Measurements from ENCODE around the gene ARL14EP.

The ARL14EP gene

DNA sequence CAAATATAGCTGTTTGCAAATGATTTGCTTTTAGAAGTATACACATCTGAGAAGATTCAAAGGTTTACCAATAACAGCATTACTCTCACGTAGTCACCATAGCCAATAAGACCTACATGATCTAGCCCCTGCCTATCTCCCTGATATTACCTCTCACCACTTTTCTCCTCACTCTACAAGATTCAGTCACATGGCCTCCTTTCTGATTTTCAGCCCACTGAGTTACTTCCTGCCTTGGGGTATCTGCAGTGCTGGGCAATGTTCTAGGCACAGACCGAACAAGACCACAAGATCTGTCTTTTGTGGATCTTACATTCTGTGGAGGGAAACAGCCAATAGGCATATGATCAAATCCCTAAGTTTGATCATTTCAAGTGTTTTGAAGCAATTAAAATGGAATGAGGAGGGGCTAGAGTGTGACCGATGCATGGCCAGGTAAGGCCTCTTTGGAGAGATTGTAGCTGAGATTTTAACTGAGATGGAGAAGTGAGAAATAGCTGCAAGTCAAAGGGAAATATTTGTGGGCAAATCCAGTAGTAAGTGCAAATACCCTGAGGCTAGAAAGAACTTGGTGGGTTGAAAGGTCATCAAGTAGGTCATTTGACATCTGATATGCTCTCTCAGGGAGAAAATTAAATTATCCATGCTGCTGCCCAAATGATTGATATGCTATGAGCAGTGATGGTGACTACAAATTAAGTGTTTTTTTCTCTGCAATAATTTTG is 43.1 kb downstream of the ARL14EP start:
- peaks cover 23% of the 10 kb centered on the region for H3K4me1 Mint-ChIP-seq
- peaks cover 6% of the 10 kb centered on the region for H3K36me3 Mint-ChIP-seq (ENCODE audit: low read depth)
- H3K27ac Mint-ChIP-seq = no peak overlapping the region
- no peak for TF ChIP-seq CTCF (IDR thresholded peaks at IDR 0.05)
- H3K27me3 Mint-ChIP-seq (ENCODE audit: low read depth, poor library complexity) = peaks cover 7% of the 10 kb centered on the region
- DNase-seq = no peak
- no peak overlapping the region for H3K4me3 Mint-ChIP-seq
- H3K9me3 Mint-ChIP-seq = peaks cover 16% of the 10 kb centered on the region

- DNase-seq = no peak
- TF ChIP-seq CTCF (IDR thresholded peaks at IDR 0.05) = no peak
- peaks cover 23% of the 10 kb centered on the region for H3K4me1 Mint-ChIP-seq
- no peak overlapping the region for H3K27ac Mint-ChIP-seq
- H3K36me3 Mint-ChIP-seq (ENCODE audit: low read depth) = peaks cover 6% of the 10 kb centered on the region
- H3K27me3 Mint-ChIP-seq (ENCODE audit: low read depth, poor library complexity) = peaks cover 11% of the 10 kb centered on the region
- H3K4me3 Mint-ChIP-seq = no peak overlapping the region
- peaks cover 16% of the 10 kb centered on the region for H3K9me3 Mint-ChIP-seq
Observed at GRCh38 chr11:30368394-30368793, 45.5 kb downstream of the ARL14EP start.

DNA sequence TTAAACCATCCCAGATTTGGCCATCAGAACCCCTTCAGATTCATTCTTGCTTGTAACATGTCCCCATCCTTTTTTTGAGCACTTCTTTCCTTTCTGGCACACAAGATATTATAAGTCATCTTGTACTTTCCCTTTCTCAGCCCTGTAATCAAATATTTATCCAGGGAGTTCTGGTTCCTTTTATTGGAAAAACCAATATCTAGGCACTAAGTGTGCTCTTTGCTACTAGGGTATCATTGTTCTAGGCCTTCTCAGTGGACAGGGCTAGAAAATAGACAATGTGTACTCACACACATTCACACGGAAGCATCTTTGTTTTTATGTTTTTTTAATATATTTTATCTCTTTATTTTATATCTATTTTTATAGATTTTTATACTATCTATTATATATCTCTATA is 47.3 kb downstream of the ARL14EP start:
- Mint-ChIP-seq H3K27me3 (ENCODE audit: low read depth, poor library complexity) (peaks cover 7% of the 10 kb centered on the region), H3K9me3 (peaks cover 16% of the 10 kb centered on the region), H3K4me1 (peaks cover 8% of the 10 kb centered on the region), H3K36me3 (ENCODE audit: low read depth) (peaks cover 6% of the 10 kb centered on the region), H3K27ac (no peak overlapping the region), H3K4me3 (no peak overlapping the region)
- TF ChIP-seq CTCF (IDR thresholded peaks at IDR 0.05) = no peak
- DNase-seq = no peak

GRCh38 chr11:30377347-30377746 is 54.4 kb downstream of the ARL14EP start:
- H3K4me3 Mint-ChIP-seq = no peak overlapping the region
- peaks cover 6% of the 10 kb centered on the region for H3K27me3 Mint-ChIP-seq (ENCODE audit: low read depth, poor library complexity)
- TF ChIP-seq CTCF (IDR thresholded peaks at IDR 0.05) = no peak
- no peak for DNase-seq
- peaks cover 30% of the 10 kb centered on the region for H3K4me1 Mint-ChIP-seq
- no peaks in the 10 kb centered on the region for H3K9me3 Mint-ChIP-seq
- no peak overlapping the region for H3K27ac Mint-ChIP-seq
- H3K36me3 Mint-ChIP-seq (ENCODE audit: low read depth) = no peaks in the 10 kb centered on the region

GRCh38 chr11:30380846-30381245 is 57.9 kb downstream of the ARL14EP start:
- H3K36me3 Mint-ChIP-seq (ENCODE audit: low read depth) = no peaks in the 10 kb centered on the region
- no peak for DNase-seq

More at GRCh38 chr11:30380846-30381245, 57.9 kb downstream of the ARL14EP start:
- Mint-ChIP-seq H3K27ac (no peak overlapping the region), H3K9me3 (no peaks in the 10 kb centered on the region), H3K4me1 (peaks cover 30% of the 10 kb centered on the region), H3K4me3 (no peak overlapping the region), H3K27me3 (ENCODE audit: low read depth, poor library complexity) (peaks cover 6% of the 10 kb centered on the region)
- TF ChIP-seq CTCF (IDR thresholded peaks at IDR 0.05) = no peak

Data from nephron progenitor cell (in vitro differentiated cells).